GM12873 (cell line): ENCODE results near the gene SLC35D2.

Experiments used
- TF ChIP-seq, protein P1 (sequence below): IDR thresholded peaks from 2 replicates; pipeline ENCODE4 v1.5.1; 2012; ENCODE audit warnings: low read depth, mild to moderate bottlenecking, moderate library complexity, low read length, control low read depth; ENCODE audit not compliant: insufficient read depth; ENCODE audit errors: missing control alignments

The SLC35D2 gene

DNA sequence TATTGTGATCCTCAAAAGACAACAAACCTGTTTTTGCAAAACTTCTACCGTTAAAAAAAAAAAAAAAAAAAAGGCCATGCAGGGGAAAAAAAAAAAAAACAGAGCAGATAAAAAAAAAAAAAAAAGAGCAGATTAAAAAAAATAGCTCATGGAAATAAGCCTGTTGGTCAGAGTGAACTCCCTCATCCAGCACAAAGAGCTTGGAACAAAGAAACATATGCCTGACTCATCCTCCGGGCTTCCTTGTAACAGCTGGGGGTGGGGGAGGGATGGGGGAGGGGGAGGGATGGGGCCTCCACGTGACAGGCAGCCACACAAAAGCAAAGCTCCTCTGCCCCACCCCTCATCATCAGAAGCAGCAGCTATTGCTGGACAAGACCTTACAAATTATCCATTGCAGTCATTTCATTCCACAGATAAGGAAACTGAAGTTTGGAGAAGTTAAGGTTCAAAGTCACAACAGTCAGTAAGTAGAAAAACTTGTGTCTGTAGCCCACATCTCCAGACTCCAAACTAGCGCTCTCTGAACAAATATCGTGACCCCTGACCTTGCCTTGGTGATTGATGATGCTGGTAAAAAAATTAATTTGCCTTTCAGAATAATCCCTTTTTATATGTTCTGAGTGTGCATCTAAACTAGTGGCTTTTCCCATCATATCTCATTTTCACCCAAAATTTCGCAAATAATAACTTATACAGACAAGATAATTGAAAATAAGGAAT lies 38.9 kb downstream of the SLC35D2 start:
- TF ChIP-seq, protein P1, sequence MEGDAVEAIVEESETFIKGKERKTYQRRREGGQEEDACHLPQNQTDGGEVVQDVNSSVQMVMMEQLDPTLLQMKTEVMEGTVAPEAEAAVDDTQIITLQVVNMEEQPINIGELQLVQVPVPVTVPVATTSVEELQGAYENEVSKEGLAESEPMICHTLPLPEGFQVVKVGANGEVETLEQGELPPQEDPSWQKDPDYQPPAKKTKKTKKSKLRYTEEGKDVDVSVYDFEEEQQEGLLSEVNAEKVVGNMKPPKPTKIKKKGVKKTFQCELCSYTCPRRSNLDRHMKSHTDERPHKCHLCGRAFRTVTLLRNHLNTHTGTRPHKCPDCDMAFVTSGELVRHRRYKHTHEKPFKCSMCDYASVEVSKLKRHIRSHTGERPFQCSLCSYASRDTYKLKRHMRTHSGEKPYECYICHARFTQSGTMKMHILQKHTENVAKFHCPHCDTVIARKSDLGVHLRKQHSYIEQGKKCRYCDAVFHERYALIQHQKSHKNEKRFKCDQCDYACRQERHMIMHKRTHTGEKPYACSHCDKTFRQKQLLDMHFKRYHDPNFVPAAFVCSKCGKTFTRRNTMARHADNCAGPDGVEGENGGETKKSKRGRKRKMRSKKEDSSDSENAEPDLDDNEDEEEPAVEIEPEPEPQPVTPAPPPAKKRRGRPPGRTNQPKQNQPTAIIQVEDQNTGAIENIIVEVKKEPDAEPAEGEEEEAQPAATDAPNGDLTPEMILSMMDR, result no peak

DNA sequence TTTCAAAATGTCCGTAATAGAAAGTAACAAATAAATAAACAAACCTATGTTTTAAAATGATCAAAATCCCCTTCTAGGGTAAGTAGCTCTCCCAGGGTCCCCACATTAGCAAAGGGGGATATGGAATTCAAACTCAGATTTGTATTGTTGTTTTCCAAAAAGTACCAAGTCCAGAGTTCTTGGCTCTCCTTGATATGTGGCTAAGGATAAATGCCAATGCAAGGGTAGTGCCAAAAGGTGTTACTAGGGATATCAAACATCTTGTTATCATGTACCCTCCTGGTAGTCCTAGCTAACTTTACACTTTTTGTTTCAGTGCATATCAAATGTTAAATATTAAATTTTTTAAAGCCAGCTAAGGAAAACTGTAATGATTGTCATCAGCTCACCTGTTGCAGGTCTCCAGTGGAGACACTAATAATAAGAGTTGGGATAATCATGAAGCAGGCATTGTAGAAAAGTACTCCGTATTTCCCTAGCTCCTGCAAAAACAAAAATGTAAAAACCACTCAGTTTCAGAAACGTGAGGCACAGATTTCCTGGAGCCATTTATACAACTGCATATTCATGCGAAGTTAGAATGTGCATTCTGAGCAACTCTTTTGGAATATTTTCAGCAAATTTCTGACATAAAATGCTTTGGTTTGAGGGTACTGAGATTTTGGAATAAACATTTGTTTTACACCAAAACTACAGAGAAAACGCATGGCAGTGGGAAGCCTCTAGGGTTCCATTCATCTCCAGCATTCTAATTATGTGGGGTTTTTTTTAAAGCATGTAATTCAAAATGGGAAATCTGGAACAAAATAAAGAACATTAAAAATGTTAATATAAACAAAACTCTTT lies 39.8 kb downstream of the SLC35D2 start:
- TF ChIP-seq, protein P1, result no peak

DNA sequence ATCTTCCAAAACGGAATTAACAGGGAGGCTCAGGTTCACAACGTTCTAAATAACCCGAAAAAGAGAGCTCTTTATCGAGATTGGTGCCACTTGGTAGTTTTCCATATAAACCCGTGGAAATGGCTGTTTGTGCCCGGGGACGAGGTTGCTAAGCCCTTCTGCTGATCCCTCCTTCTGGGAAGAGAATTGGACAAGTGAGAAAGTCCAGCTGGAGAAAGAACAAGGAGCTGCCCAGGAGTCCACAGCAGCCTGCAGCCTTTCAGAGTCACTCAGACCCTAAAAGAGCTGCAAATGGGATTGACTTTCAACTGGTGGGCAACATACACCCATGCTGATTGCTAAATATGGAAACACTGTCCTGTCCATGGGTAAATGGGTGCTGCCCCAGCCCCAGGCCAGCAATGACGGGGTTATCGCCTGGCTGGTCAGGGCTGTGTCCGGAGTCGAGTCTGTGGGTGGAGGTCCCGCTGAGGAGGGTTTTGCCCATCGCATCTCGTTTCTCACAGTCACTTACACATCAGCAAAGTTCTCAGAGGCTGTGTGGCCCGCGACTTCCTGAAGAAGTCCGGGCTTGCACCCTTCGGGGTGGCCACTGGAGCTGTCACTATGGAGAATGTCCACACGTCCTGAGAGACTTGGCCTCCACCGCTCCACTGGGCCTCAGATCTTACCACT lies 40.8 kb downstream of the SLC35D2 start:
- TF ChIP-seq, protein P1, result no peak

DNA sequence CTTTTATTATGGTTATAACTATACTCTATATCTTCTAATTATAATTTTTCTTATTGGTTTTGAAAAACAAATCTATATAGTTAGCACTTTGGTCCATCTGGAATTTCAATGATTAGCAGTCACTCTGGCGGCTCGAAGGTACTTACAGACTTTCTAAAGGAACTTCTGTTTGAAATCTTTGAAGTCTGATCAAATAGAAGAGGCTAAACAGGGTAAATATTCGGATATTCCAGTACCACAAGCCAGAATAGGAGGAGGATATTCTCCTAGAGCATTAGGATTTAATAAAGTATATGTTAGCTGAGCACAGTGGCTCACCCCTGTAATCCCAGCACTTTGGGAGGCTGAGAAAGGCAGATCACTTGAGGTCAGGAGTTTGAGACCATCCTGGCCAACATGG lies 42.8 kb downstream of the SLC35D2 start:
- TF ChIP-seq, protein P1, result no peak

DNA sequence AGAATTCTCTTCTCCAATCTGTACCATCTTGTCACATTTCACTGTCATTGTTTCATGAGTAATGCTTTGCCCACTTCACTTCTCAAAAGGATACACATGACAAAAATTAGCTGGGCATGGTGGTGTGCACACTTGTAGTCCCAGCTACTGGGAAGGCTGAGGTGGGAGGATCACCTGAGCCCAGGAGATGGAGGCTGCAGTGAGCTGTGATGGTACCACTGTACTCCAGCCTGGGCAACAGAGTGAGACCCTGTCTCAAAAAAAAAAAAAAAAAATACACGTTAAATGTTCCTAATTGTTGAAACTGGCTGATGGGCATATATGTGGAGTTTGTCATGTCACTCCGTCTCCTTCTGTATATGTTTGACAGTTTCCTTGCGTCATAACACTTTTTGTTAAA lies 45.2 kb downstream of the SLC35D2 start:
- TF ChIP-seq, protein P1, result no peak

DNA sequence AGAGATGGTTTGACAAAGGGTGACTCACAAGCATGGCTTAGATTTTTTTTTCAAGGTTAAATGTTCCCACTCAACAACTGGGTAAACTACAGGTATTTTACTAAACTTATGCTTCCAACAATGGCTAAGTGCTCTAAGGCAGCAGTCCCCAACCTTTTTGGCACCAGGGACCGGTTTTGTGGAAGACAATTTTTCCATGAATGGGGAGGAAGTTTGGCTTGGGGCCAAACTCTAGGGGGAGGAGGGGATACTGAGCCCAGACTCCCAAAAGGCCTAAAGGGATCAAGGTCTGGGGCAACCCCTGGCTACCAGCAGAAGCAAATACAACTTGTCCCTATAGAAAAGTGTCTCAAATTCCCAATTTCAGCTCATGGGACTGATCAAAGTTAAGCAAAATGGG lies 49.6 kb downstream of the SLC35D2 start:
- TF ChIP-seq, protein P1, result no peak
